ENCODE measurements around the gene UTS2R.
"Not testable (repeated sequence)": the region's sequence is repeated elsewhere in the genome, so short reads cannot be mapped to it uniquely, and the experiment has no call there.

The UTS2R gene

DNA sequence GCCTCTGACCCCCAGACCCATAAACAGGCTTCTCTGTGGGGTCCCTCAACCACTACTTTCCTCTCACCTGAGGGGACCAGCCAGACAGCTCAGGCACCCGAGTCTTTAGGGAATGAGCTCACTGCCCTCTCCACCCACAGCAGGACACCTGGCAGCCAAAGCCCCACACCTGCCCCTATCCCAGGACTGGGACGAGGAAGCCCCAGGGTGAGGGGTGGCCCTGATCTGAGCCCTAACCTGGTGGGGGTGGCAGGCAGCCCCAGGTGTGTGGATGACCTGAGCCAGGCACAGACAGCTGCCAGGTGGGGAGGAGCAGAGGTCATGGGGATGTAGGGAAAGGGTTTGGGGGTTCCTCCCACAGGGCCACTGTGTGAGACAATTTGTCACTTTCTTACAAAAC is 14.2 kb upstream of the UTS2R start:
- Histone ChIP-seq H3K4me2 (ENCODE audit: low read length) (peak overlapping the region; percentile 38), H3K27me3 (ENCODE audit: low read depth, low read length) (no peaks in the 10 kb centered on the region), H3K4me1 (ENCODE audit: low read length) (peaks cover 41% of the 10 kb centered on the region), H3K27ac (ENCODE audit: low read length) (no peak overlapping the region), H3K79me2 (ENCODE audit: low read length) (no peaks in the 10 kb centered on the region), H4K20me1 (ENCODE audit: insufficient read depth, low read length) (no peaks in the 10 kb centered on the region), H3K36me3 (replicated peaks; ENCODE audit: low read depth, low read length) (no peaks in the 10 kb centered on the region), H3K9me3 (ENCODE audit: insufficient read depth, low read length) (no peaks in the 10 kb centered on the region), H3K9ac (ENCODE audit: low read length) (peak overlapping the region; percentile 25; the same call in 1 of the 2 replicates), H3K4me3 (ENCODE audit: low read length) (peak overlapping the region; percentile 19; the same call in 1 of the 2 replicates), H2AFZ (ENCODE audit: low read depth, low read length) (no peak overlapping the region)
- TF ChIP-seq, protein P1, sequence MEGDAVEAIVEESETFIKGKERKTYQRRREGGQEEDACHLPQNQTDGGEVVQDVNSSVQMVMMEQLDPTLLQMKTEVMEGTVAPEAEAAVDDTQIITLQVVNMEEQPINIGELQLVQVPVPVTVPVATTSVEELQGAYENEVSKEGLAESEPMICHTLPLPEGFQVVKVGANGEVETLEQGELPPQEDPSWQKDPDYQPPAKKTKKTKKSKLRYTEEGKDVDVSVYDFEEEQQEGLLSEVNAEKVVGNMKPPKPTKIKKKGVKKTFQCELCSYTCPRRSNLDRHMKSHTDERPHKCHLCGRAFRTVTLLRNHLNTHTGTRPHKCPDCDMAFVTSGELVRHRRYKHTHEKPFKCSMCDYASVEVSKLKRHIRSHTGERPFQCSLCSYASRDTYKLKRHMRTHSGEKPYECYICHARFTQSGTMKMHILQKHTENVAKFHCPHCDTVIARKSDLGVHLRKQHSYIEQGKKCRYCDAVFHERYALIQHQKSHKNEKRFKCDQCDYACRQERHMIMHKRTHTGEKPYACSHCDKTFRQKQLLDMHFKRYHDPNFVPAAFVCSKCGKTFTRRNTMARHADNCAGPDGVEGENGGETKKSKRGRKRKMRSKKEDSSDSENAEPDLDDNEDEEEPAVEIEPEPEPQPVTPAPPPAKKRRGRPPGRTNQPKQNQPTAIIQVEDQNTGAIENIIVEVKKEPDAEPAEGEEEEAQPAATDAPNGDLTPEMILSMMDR (IDR thresholded peaks at IDR 0.05; ENCODE audit: low read depth, low read length): no peak
- TF ChIP-seq EZH2phosphoT487 (IDR thresholded peaks at IDR 0.05; ENCODE audit: low read depth): no peak

DNA sequence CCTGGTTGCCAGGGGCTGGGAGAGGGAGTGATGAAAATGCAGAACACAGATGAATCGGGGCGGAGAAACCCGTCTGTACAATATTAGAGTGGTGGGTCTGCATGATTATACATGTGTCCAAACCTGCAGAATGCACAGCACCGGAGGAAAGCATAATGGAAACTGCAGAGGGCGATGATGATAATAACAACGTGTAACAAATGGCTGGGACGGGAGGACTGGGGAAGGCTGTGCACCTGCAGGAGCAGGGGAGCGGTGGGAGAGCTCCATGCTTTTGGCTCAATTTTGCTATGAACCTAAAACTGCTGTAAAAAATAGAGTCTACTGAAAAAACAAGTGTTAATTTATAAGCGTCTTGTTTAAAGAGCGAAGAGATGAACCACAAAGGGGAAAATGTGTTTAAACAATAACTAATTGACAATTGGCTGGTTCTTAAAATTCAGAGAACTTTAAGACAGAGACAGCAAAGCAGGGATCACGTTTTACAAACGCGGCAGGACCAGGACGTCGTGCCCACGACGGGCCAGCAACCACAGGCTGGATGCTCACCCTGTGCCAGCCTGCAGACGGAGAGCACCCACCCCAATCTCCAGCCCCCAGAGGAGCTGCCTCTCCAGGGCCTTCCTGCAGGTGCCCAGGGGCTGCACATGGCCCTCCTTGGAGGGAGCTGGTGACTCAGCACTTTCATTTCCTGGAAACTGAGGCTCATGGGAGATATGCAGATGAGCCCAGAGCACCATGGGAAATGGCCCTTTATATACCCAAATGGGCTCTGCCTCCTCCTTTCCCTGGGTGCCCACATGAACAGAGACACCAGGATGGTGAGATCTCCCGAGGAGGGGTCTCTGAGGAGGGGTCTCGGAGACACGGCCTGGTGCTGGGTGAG is 12.9 kb upstream of the UTS2R start, which contains the start of gene TEX19:
Gene TEX19 (plus strand): TSS at position 783 of the 886 bp plus-strand sequence. CDS start 2,904 bp downstream, outside the sequence.
- H3K4me1 ChIP-seq (ENCODE audit: low read length): peaks cover 35% of the 10 kb centered on the region
- no peaks in the 10 kb centered on the region for H3K9me3 ChIP-seq (ENCODE audit: insufficient read depth, low read length)
- no peaks in the 10 kb centered on the region for H3K36me3 ChIP-seq (replicated peaks; ENCODE audit: low read depth, low read length)
- H4K20me1 ChIP-seq (ENCODE audit: insufficient read depth, low read length): no peaks in the 10 kb centered on the region
- H3K27ac ChIP-seq (ENCODE audit: low read length): peak within 1 kb of the TSS; percentile 41
- H3K9ac ChIP-seq (ENCODE audit: low read length): no peak within 1 kb of the TSS; the same call in 1 of the 2 replicates
- no peak within 1 kb of the TSS; the same call in 1 of the 2 replicates for H2AFZ ChIP-seq (ENCODE audit: low read depth, low read length)
- TF ChIP-seq, protein P1 (IDR thresholded peaks at IDR 0.05; ENCODE audit: low read depth, low read length): peak; percentile 21
- no peak for TF ChIP-seq EZH2phosphoT487 (IDR thresholded peaks at IDR 0.05; ENCODE audit: low read depth)
- no peak within 1 kb of the TSS for H3K4me3 ChIP-seq (ENCODE audit: low read length)
- H3K27me3 ChIP-seq (ENCODE audit: low read depth, low read length): no peaks in the 10 kb centered on the region
- peak within 1 kb of the TSS; percentile 29 for H3K4me2 ChIP-seq (ENCODE audit: low read length)
- no peaks in the 10 kb centered on the region for H3K79me2 ChIP-seq (ENCODE audit: low read length)

DNA sequence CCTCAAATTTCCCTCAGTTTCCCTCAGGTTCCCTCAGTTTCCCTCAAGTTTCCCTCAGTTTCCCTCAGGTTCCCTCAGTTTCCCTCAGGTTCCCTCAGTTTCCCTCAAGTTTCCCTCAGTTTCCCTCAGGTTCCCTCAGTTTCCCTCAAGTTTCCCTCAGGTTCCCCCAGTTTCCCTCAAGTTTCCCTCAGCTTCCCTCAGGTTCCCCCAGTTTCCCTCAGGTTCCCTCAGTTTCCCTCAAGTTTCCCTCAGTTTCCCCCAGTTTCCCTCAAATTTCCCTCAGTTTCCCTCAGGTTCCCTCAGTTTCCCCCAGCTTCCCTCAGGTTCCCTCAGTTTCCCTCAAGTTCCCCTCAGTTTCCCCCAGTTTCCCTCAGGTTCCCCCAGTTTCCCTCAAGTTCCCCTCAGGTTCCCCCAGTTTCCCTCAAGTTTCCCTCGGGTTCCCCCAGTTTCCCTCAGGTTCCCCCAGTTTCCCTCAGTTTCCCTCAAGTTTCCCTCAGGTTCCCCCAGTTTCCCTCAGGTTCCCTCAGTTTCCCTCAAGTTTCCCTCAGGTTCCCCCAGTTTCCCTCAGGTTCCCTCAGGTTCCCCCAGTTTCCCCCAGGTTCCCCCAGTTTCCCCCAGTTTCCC is 12.0 kb upstream of the UTS2R start:
- H3K27me3 ChIP-seq (ENCODE audit: low read depth, low read length); H3K79me2 ChIP-seq (ENCODE audit: low read length): not testable (repeated sequence)

DNA sequence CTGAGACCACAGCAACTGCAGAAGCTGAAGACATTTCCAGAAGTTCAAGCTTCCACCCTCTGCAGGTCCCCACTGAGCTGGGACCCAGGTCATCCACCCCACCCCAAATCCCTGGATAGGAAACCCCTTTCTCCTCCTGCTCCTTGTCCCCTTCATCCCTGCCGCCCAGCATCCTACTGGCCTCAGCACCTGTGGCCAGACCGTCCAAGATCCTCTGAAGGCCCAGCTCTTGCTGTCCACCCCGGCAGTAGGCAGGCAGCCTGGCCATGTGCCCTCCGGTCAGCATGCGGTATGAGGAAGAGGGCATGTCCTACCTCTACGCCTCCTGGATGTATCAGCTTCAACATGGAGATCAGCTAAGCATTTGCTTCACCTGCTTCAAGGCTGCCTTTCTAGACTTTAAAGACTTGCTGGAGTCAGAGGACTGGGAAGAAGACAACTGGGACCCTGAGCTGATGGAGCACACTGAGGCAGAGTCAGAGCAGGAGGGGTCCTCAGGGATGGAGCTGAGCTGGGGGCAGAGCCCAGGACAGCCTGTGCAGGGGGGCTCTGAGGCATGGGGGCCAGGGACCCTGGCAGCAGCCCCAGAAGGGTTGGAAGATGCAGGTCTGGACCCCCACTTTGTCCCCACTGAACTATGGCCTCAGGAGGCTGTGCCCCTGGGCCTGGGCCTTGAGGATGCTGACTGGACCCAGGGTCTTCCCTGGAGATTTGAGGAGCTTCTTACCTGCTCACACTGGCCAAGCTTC is 9.5 kb upstream of the UTS2R start:
- Histone ChIP-seq H4K20me1 (ENCODE audit: insufficient read depth, low read length) (no peaks in the 10 kb centered on the region), H3K79me2 (ENCODE audit: low read length) (no peaks in the 10 kb centered on the region), H3K4me2 (ENCODE audit: low read length) (no peak overlapping the region), H3K4me1 (ENCODE audit: low read length) (peaks cover 33% of the 10 kb centered on the region), H3K9ac (ENCODE audit: low read length) (no peak overlapping the region), H3K27me3 (ENCODE audit: low read depth, low read length) (no peaks in the 10 kb centered on the region), H3K9me3 (ENCODE audit: insufficient read depth, low read length) (no peaks in the 10 kb centered on the region), H2AFZ (ENCODE audit: low read depth, low read length) (no peak overlapping the region), H3K27ac (ENCODE audit: low read length) (peak overlapping the region; percentile 20; the same call in 1 of the 2 replicates), H3K4me3 (ENCODE audit: low read length) (no peak overlapping the region), H3K36me3 (replicated peaks; ENCODE audit: low read depth, low read length) (no peaks in the 10 kb centered on the region)
- no peak for TF ChIP-seq EZH2phosphoT487 (IDR thresholded peaks at IDR 0.05; ENCODE audit: low read depth)
- TF ChIP-seq, protein P1 (IDR thresholded peaks at IDR 0.05; ENCODE audit: low read depth, low read length): no peak

More for the DNA sequence above, 12.0 kb upstream of the UTS2R start:
- Histone ChIP-seq H3K4me1 (ENCODE audit: low read length) (peaks cover 34% of the 10 kb centered on the region), H3K27ac (ENCODE audit: low read length) (peak overlapping the region; percentile 41)
- H3K9ac ChIP-seq (ENCODE audit: low read length); H4K20me1 ChIP-seq (ENCODE audit: insufficient read depth, low read length); H2AFZ ChIP-seq (ENCODE audit: low read depth, low read length); H3K4me3 ChIP-seq (ENCODE audit: low read length); H3K4me2 ChIP-seq (ENCODE audit: low read length); H3K9me3 ChIP-seq (ENCODE audit: insufficient read depth, low read length); H3K36me3 ChIP-seq (replicated peaks; ENCODE audit: low read depth, low read length): not testable (repeated sequence)
